Aorta (tissue), 5 donors: ENCODE data around the gene SLX1B. TPM values are rescaled to one million over a fixed set of nuclear protein-coding genes. Genes with fewer than 3 reads are reported as not detected.
"Not testable (repeated sequence)": the region's sequence is repeated elsewhere in the genome, so short reads cannot be mapped to it uniquely, and the experiment has no call there.

Experiments used
- ATAC-seq: fragments of 200-7000 bp; cut with Tn5 transposase; one replicate; pipeline ENCODE4 v1.9.1; 2022; ENCODE audit warnings: moderate library complexity; ENCODE audit not compliant: low FRiP score
- DNase-seq, 2 donors: peaks; one replicate each; pipeline ENCODE4 v3.0.0-alpha.2; 2020
- H3K27ac ChIP-seq, 2 donors: one replicate each; pipeline ENCODE4 v1.5.1; 2013; ENCODE audit warnings: low read length in 2 of 2, mild to moderate bottlenecking in 2 of 2, moderate library complexity in 2 of 2, control low read depth in 1 of 2, inconsistent platforms in 1 of 2, low read depth in 1 of 2
- H3K27me3 ChIP-seq, 2 donors: one replicate each; pipeline ENCODE4 v1.6.1; 2013; ENCODE audit warnings: control low read depth in 1 of 2, low read length in 1 of 2, mild to moderate bottlenecking in 1 of 2, moderate library complexity in 1 of 2; ENCODE audit not compliant: insufficient read depth in 2 of 2, control insufficient read depth in 1 of 2
- H3K36me3 ChIP-seq, 2 donors: one replicate each; pipeline ENCODE4 v1.6.1; 2013; ENCODE audit warnings: control low read depth in 1 of 2, low read length in 1 of 2, mild to moderate bottlenecking in 1 of 2; ENCODE audit not compliant: insufficient read depth in 2 of 2, control insufficient read depth in 1 of 2
- H3K4me1 ChIP-seq, 2 donors: one replicate each; pipeline ENCODE4 v1.6.1; 2013; ENCODE audit warnings: low read length in 2 of 2, control low read depth in 1 of 2, mild to moderate bottlenecking in 1 of 2, moderate library complexity in 1 of 2; ENCODE audit not compliant: insufficient read depth in 2 of 2, control insufficient read depth in 1 of 2
- H3K4me3 ChIP-seq, 2 donors: one replicate each; pipeline ENCODE4 v1.5.1; 2013; ENCODE audit warnings: low read length in 2 of 2, control low read depth in 1 of 2, mild to moderate bottlenecking in 1 of 2
- H3K9me3 ChIP-seq: one replicate; pipeline ENCODE4 v1.6.1; 2013; ENCODE audit warnings: mild to moderate bottlenecking, low read length; ENCODE audit not compliant: control insufficient read depth
- WGBS, 2 donors: extraction: QIAGEN DNeasy Blood & Tissue Kit; methylation state at CpG; one replicate each; pipeline ENCODE4 v1.1.7; 2013; 5-methylcytosine and 5-hydroxymethylcytosine counted together
- intact Hi-C, 2 donors: fragments of 100-400 bp; cut with DNase I; formaldehyde crosslinking; loops; one replicate each; pipeline versions ENCODE4 v1.14.2 to v1.15.0; 2022
- long read RNA-seq, 2 donors: library from polyadenylated mRNA; unstranded; transcript quantifications; one replicate each; pipeline ENCODE4 v2.0.0, GENCODE V29; 2020 to 2021
- polyA plus RNA-seq, 2 donors: library from polyadenylated mRNA; stranded (reverse); fragments of 200-250 nt; gene quantifications; one replicate each; pipeline ENCODE4 v1.2.3, GENCODE V29; 2013
- total RNA-seq, 2 donors: library from RNA; stranded (reverse); fragmentation: NEBNext Ultra II Directional; extraction: Animal tissue kit (Norgen Biotek cat#: 25700); gene quantifications; one replicate each; pipeline ENCODE4 v1.2.1, GENCODE V29; 2021
- donor health status: healthy with polysubstance abuse.
- donor health status: Bipolar disorder and iron deficiency.
- donor health status: DM: no; HTN: no; CAD: no.
- donor health status: DM: no; HTN: no; CAD: no.
- donor health status: DM: yes; HTN: yes; CAD: no.

The SLX1B gene
- total RNA-seq (10 to 100 TPM; 12.5 to 14.7 TPM), polyA plus RNA-seq (10 to 100 TPM in 1 of 2 donors, 1 to 10 TPM in 1; 9.5 to 11.8 TPM)
- long read RNA-seq, donor 1, transcript SLX1B-201 (6 exons, 1,165 nt) = major isoform, 15 of 16 reads
- long read RNA-seq, donor 1, partial matches to known transcripts = 1 of 16 reads
- long read RNA-seq, donor 1, other reads (novel, unspliced or antisense) = 0 of 16 reads
- long read RNA-seq, donor 2, partial matches to known transcripts = 0 of 5 reads
- long read RNA-seq, donor 2, other reads (novel, unspliced or antisense) = 0 of 5 reads

- H3K36me3 ChIP-seq, H3K9me3 ChIP-seq, H3K27me3 ChIP-seq, H3K27ac ChIP-seq, DNase-seq, intact Hi-C loops, H3K4me3 ChIP-seq, H3K4me1 ChIP-seq: not testable (repeated sequence)
- no CpG with 5 or more reads among the region's 33 CpGs for WGBS, 2 donors
- ATAC-seq = peak; percentile 99
Observed at GRCh38 chr16:29454269-29454668, at the start of gene SLX1B, which contains the start of gene BOLA2. Gene SLX1B (plus strand): TSS chr16:29454533. Gene BOLA2 (minus strand): TSS chr16:29454351. CDS start chr16:29454253, 98 bp downstream.

DNA sequence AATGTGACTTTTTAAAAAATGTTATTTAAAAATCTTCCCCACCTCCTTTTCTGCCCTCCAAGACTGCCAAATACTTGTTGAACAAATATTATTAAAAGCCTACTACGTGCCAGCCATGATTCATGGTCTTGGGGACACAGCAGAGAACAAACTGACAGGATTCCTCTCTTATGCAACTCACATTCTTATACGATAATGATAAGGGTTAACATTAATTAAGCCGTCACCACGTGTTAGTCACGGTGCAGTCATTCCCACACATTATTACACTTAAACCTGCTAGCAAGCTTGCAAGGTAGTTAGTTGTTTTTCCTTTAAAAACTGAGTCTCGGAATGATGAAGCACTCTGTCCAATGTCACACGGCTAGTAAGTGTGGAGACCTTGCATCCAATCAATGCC lies 49.1 kb upstream of the SLX1B start:
- ATAC-seq, intact Hi-C loops, H3K27ac ChIP-seq, H3K27me3 ChIP-seq, H3K36me3 ChIP-seq, H3K4me1 ChIP-seq, H3K4me3 ChIP-seq, H3K9me3 ChIP-seq, DNase-seq: not testable (repeated sequence)
- WGBS, 2 donors = 5 to 13% methylated on average over 7 of the region's 7 CpGs

DNA sequence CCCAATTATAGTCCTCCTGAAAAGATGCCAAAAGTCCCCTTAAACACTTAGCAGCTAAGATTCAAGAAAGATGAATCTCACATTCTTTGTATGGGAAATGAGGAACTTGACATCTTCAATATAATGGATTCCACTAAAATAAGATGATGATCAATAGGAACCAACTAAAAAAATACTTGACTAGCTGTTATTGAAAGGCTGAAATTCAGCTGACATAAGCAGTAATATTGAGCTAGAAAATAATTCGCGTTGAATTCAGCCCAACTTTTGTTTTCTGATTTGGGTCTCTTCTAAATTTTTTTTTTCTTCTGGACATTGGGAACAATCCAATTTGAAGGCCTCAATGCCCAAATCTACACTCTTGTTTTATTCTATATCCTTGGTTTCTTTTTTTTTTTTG lies 30.7 kb upstream of the SLX1B start:
- intact Hi-C loops, ATAC-seq, H3K36me3 ChIP-seq, H3K4me3 ChIP-seq, DNase-seq, H3K27ac ChIP-seq, H3K27me3 ChIP-seq, H3K9me3 ChIP-seq, H3K4me1 ChIP-seq: not testable (repeated sequence)
- 93 to 95% methylated on average over 2 of the region's 2 CpGs for WGBS, 2 donors

DNA sequence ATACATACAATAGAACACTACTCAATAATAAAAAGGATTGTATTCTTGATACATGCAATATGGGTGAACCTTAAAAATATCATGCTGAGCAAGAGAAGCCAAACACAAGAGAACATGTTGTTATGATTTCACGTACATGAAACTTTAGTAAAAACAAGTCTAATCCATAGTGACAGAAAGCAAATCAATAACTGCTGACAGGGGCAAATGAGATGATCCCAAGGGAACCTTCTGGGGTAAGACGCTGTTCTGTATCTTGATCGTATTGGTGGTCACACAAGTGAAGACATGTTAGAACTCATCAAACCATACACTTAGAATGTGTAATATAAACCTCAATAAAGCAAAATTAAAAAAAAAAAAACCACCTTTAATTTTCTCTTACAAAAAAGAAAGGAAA lies 28.9 kb upstream of the SLX1B start:
- H3K27me3 ChIP-seq, H3K9me3 ChIP-seq, H3K4me1 ChIP-seq, H3K36me3 ChIP-seq, DNase-seq, H3K27ac ChIP-seq, H3K4me3 ChIP-seq, ATAC-seq, intact Hi-C loops: not testable (repeated sequence)
- 75 to 92% methylated on average over 3 of the region's 3 CpGs for WGBS, 2 donors

DNA sequence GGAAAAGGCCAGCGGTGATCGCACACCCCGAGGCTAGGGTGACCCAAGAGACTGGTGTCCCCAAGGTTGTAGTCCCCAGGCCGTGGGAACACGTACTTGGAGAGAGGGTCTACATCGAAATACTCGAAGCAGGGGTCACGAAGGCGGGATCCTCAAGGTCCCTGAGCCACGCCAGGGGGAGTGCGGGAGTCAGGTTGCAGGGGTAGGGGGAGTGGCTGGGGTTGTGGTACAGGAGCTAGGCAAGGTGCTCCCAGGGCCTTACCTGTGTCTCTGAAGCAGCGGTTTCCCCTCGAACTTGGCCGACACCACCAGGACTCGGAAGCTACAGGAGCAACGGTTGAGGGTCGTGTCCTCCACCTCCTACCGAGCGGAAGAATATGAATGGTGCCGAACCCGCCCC lies 579 bp upstream of the SLX1B start:
- peak; percentile 11 for ATAC-seq
- intact Hi-C loops, H3K27me3 ChIP-seq: not testable (repeated sequence)

DNA sequence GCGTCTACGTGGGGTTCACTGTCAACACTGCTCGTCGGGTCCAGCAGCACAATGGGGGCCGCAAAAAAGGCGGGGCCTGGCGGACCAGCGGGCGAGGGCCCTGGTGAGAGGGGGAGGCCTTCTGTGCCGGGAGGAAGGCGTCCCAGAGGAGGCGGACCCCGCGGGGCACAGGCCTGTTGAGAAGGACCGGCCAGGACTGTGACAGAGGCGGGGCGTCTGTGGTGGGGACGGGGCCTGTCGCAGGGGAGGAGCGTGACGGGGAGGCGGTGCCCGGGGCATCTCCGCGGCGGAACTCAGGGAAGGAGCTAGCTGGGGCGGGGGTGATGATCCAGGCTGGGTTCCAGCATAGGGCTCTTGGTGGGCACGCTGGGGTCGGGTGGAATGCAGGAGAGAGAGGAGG lies 495 bp downstream of the SLX1B start:
- H3K27ac ChIP-seq, H3K9me3 ChIP-seq, H3K36me3 ChIP-seq, DNase-seq, intact Hi-C loops, H3K4me1 ChIP-seq, H3K27me3 ChIP-seq, H3K4me3 ChIP-seq: not testable (repeated sequence)
- no CpG with 5 or more reads among the region's 29 CpGs for WGBS, 2 donors
- peak; percentile 90 for ATAC-seq

More for the DNA sequence above, 579 bp upstream of the SLX1B start:
- not testable (repeated sequence) for H3K27ac ChIP-seq, H3K4me3 ChIP-seq, DNase-seq, H3K4me1 ChIP-seq, H3K36me3 ChIP-seq, H3K9me3 ChIP-seq
- WGBS, 2 donors = no CpG with 5 or more reads among the region's 21 CpGs

GRCh38 chr16:29457660-29458059 lies 3.3 kb downstream of the SLX1B start:
- H3K36me3 ChIP-seq, H3K9me3 ChIP-seq, H3K27me3 ChIP-seq, intact Hi-C loops, H3K27ac ChIP-seq, ATAC-seq, H3K4me3 ChIP-seq, H3K4me1 ChIP-seq: not testable (repeated sequence)
- peak in 1 of 2 donors; percentile 4 for DNase-seq
- WGBS, 2 donors = 90 to 94% methylated on average over 1 of the region's 2 CpGs

DNA sequence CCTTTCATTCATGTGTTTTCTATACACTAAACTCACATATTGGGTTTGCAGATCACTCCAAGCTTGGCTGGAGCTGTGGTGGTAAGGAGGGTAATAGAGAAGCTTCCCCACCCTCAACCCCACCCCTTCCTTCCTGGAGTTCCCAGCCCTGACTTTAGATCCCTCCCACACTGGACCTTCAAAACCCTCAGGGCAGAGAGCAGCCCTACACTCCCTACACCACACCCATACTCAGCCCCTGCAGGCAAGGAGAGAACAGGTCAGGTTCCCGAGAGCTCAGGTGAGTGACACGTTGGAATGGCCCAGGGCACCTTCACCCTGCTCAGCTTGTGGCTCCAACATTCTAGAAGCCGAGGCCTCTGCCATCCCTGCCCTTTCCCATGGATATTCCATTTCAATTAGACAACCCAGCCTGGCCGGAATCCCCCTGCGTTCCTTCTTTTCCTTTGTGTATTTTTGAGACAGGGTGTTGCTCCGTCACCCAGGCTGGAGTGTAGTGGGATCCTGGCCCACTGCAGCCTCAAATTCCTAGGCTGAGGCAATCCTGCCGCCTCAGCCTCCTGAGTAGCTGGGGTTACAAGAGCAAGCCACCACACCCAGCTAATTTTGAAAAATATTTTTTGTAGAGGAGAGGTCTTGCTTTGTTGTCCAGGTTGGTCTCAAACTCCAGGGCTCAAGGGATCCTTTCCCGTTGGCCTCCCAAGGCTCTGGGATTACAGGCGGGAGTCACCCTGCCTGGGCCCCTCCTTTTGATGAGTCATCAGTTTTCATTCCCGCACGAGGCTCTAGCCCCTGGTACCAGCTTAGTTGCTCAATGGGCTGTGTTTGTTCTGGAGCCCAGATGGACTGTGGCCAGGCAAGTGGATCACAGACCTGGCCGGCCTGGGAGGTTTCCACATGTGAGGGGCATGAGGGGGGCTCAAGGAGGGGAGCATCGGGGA lies 5.6 kb downstream of the SLX1B start, which contains the start of gene SULT1A4:
TSS of gene SULT1A4 (plus strand) at position 208 of the 941 bp plus-strand sequence. CDS start 1,473 bp downstream, outside the sequence.
- H3K4me1 ChIP-seq, intact Hi-C loops, H3K4me3 ChIP-seq, H3K27ac ChIP-seq, DNase-seq, H3K9me3 ChIP-seq, H3K36me3 ChIP-seq, H3K27me3 ChIP-seq: not testable (repeated sequence)
- ATAC-seq = peak; percentile 25
- WGBS, 2 donors = no CpG with 5 or more reads among the region's 13 CpGs
